ENCODE results near the gene DNMT3B. TPM values are rescaled to one million over a fixed set of nuclear protein-coding genes. Genes with fewer than 3 reads are reported as not detected.

DNMT3B gene
- total and polyA plus RNA-seq, 9 of the 15 experiments (the other 6 are each of a cell fraction or from before 2014, with no cell fraction given) = 9.3 to 74.8 (median 49.1) TPM

- TF ChIP-seq CEBPB (tag; IDR thresholded peaks at IDR 0.05) (0 out of 2 replicates have a peak, but pooled peaks have one; percentile 25), RBM25 (IDR thresholded peaks at IDR 0.05; ENCODE audit: low read depth, low read length, severe bottlenecking) (peak; percentile 52), ZNF316 (IDR thresholded peaks at IDR 0.05) (no peak), ZNF197 (CRISPR knock-in tag; IDR thresholded peaks at IDR 0.05; ENCODE audit: low read depth) (no peak), BCOR (IDR thresholded peaks at IDR 0.05) (peak; percentile 57; the same call in 1 of the 2 replicates), TSC22D4 (tag; IDR thresholded peaks at IDR 0.05) (no peak)
Measured at GRCh38 chr20:32741151-32741550, 21.0 kb upstream of the DNMT3B start (continued).

GRCh38 chr20:32742322-32743236 is 19.6 kb upstream of the DNMT3B start:
- peak overlapping the region; percentile 79 for H2AFZ ChIP-seq (ENCODE audit: low read depth, low read length)
- TSS peak; percentile 60 for BruUV-seq (replicated peaks)
- intact Hi-C loops (cut with micrococcal nuclease) = loop anchor here (2.0 kb wide), 1 partner anchor 22 kb away; no protein-coding TSS in a partner anchor
- H3K9me1 ChIP-seq (ENCODE audit: control insufficient read depth, insufficient read depth, low read length) = no peaks in the 10 kb centered on the region
- H3K27me3 ChIP-seq (ENCODE audit: control insufficient read depth in 2 of 2, insufficient read depth in 2 of 2, low read length in 2 of 2) = no peaks in the 10 kb centered on the region
- no peaks in the 10 kb centered on the region for H3K9me3 ChIP-seq (replicated peaks; ENCODE audit: control insufficient read depth, insufficient read depth, low read depth, low read length)
- H3K4me1 ChIP-seq (replicated peaks in 1 of 2; ENCODE audit: control insufficient read depth in 2 of 2, insufficient read depth in 2 of 2, low read length in 2 of 2) = peaks cover 24 to 47% of the 10 kb centered on the region in 2 experiments; a peak in 4 of 5 replicates
- peak overlapping the region; percentile 86 for H3K4me2 ChIP-seq (ENCODE audit: insufficient read depth, low read length)
- in situ Hi-C loops (cut with MboI) = no loop called here
- H3K27ac ChIP-seq (ENCODE audit: extremely low read depth, low read depth, low read length) = peak overlapping the region; percentile 70
- DNase-seq (ENCODE audit: extremely low read depth in 1 of 4, low spot score in 3 of 4) = no peak
- WGBS (ENCODE audit: insufficient coverage, low coverage, missing lambda C conversion rate) = 9% methylated on average over 19 of the region's 25 CpGs
- ChIA-PET POLR2A (interaction anchor here (0.6 to 4.7 kb wide), 6 partner anchors 12 to 210 kb away, joined by 3 to 30 read pairs (median 5); partner anchors contain the start of gene DNMT3B), CTCF (ENCODE audit: low intra/inter-chr PET ratio) (interaction anchor here (0.7 kb wide), 1 partner anchor 77 kb away, joined by 3 read pairs; no protein-coding TSS in a partner anchor)
- peaks cover 26% of the 10 kb centered on the region for H3K79me2 ChIP-seq (ENCODE audit: control insufficient read depth, insufficient read depth, low read length)
- no peaks in the 10 kb centered on the region for H4K20me1 ChIP-seq (replicated peaks; ENCODE audit: control insufficient read depth, insufficient read depth, low read length)
- no peaks in the 10 kb centered on the region for H3K36me3 ChIP-seq (ENCODE audit: control insufficient read depth, insufficient read depth, low read length)
- peak; percentile 53 for ATAC-seq
- H3K4me3 ChIP-seq = peak overlapping the region; percentile 64
- FAIRE-seq = no peak
- H3K9ac ChIP-seq (ENCODE audit: insufficient read depth in 1 of 2, low read depth in 2 of 2, low read length in 2 of 2) = peak overlapping the region; percentile 86 to 97
- 0 out of 2 replicates have a peak, but pooled peaks have one; percentile 39 for TF ChIP-seq HDGF (IDR thresholded peaks at IDR 0.05)
- 0 out of 2 replicates have a peak, but pooled peaks have one; percentile 67 for TF ChIP-seq HBP1 (CRISPR knock-in tag; IDR thresholded peaks at IDR 0.05)
- TF ChIP-seq FOXM1 (IDR thresholded peaks at IDR 0.05; ENCODE audit: low read depth) = no peak
- 0 out of 2 replicates have a peak, but pooled peaks have one; percentile 50 for TF ChIP-seq FOXM1 (CRISPR knock-in tag; IDR thresholded peaks at IDR 0.05; ENCODE audit: low read depth)
- no peak for TF ChIP-seq RBM22 (IDR thresholded peaks at IDR 0.05; ENCODE audit: low read depth, low read length, poor library complexity, severe bottlenecking)
- 0 out of 2 replicates have a peak, but pooled peaks have one; percentile 42 for TF ChIP-seq GABPB1 (CRISPR knock-in tag; IDR thresholded peaks at IDR 0.05)
- TF ChIP-seq NFATC3 (IDR thresholded peaks at IDR 0.05) = no peak

All from K562 (cell line).